SK-N-MC (cell line): ENCODE measurements around the gene DMRTB1.

ENCODE experiments used
- DNase-seq: peaks from one replicate; pipeline ENCODE4 v3.0.0-alpha.2; 2011; ENCODE audit warnings: low read depth, low spot score
- H3K27ac ChIP-seq: fragments of 200-600 bp; sonication (generic); 2 replicates; pipeline ENCODE4 v1.5.1; 2016; ENCODE audit warnings: mixed run types
- H3K36me3 ChIP-seq: fragments of 200-600 bp; sonication (generic); 2 replicates; pipeline ENCODE4 v1.6.1; 2017; ENCODE audit warnings: antibody characterized with exemption, low read length, mixed read lengths; ENCODE audit not compliant: insufficient read depth
- H3K4me3 ChIP-seq: fragments of 200-600 bp; sonication (generic); 2 replicates; pipeline ENCODE4 v1.5.1; 2016
- H3K9ac ChIP-seq: fragments of 200-600 bp; sonication (generic); 2 replicates; pipeline ENCODE4 v1.8.0; 2017; ENCODE audit warnings: mixed run types, mixed read lengths; ENCODE audit not compliant: insufficient read length
- H3K9me3 ChIP-seq: fragments of 200-600 bp; sonication (generic); 2 replicates; pipeline ENCODE4 v1.6.1; 2017; ENCODE audit warnings: low read depth, mild to moderate bottlenecking, antibody characterized with exemption, low read length, moderate library complexity, mixed read lengths
- EZH2 ChIP-seq: fragments of 200-600 bp; sonication (generic); IDR thresholded peaks from one replicate; pipeline ENCODE4 v1.6.1; 2017; ENCODE audit warnings: antibody characterized with exemption
- FOXP2 ChIP-seq: optimal IDR thresholded peaks from 2 replicates; pipeline ENCODE3; 2011; ENCODE audit warnings: mild to moderate bottlenecking, moderate library complexity; ENCODE audit not compliant: insufficient read depth; ENCODE audit errors: extremely low read length, control extremely low read depth
- POLR2AphosphoS5 ChIP-seq: IDR thresholded peaks from 2 replicates; pipeline ENCODE4 v1.6.1; 2012; ENCODE audit warnings: mild to moderate bottlenecking, low read depth, low read length, borderline replicate concordance

Gene DMRTB1

GRCh38 chr1:53415432-53415831 is 43.8 kb upstream of the DMRTB1 start:
- no peak for TF ChIP-seq FOXP2
- no peak for TF ChIP-seq POLR2AphosphoS5
- TF ChIP-seq EZH2 = no peak

GRCh38 chr1:53416269-53416813 is 42.9 kb upstream of the DMRTB1 start:
- no peaks in the 10 kb centered on the region for H3K36me3 ChIP-seq
- no peak overlapping the region for H3K9ac ChIP-seq
- DNase-seq = no peak
- H3K4me3 ChIP-seq = no peak overlapping the region
- no peak for TF ChIP-seq POLR2AphosphoS5
- no peak for TF ChIP-seq FOXP2
- no peak for TF ChIP-seq EZH2
- H3K27ac ChIP-seq = 0 out of 2 replicates have a peak overlapping the region, but pooled peaks have one; percentile 43
- no peaks in the 10 kb centered on the region for H3K9me3 ChIP-seq

More at GRCh38 chr1:53415432-53415831, 43.8 kb upstream of the DMRTB1 start:
- no peak for DNase-seq
- no peaks in the 10 kb centered on the region for H3K36me3 ChIP-seq
- H3K27ac ChIP-seq = no peak overlapping the region
- no peaks in the 10 kb centered on the region for H3K9me3 ChIP-seq
- no peak overlapping the region for H3K4me3 ChIP-seq
- H3K9ac ChIP-seq = no peak overlapping the region

- H3K36me3 ChIP-seq = no peaks in the 10 kb centered on the region
- H3K9me3 ChIP-seq = no peaks in the 10 kb centered on the region
- no peak overlapping the region for H3K27ac ChIP-seq
- H3K4me3 ChIP-seq = no peak overlapping the region
- no peak overlapping the region for H3K9ac ChIP-seq
- no peak for DNase-seq
- TF ChIP-seq POLR2AphosphoS5 = no peak
- no peak for TF ChIP-seq EZH2
- no peak for TF ChIP-seq FOXP2
Observed at GRCh38 chr1:53417074-53417511, 42.1 kb upstream of the DMRTB1 start.

- Histone ChIP-seq H3K9me3 (no peaks in the 10 kb centered on the region), H3K9ac (no peak overlapping the region), H3K27ac (no peak overlapping the region), H3K36me3 (no peaks in the 10 kb centered on the region), H3K4me3 (no peak overlapping the region)
- DNase-seq = no peak
- no peak for TF ChIP-seq POLR2AphosphoS5
- TF ChIP-seq FOXP2 = no peak
- no peak for TF ChIP-seq EZH2
Observed at GRCh38 chr1:53419034-53419433, 40.2 kb upstream of the DMRTB1 start.

- no peaks in the 10 kb centered on the region for H3K36me3 ChIP-seq
- no peak for TF ChIP-seq EZH2
- TF ChIP-seq FOXP2 = no peak
- TF ChIP-seq POLR2AphosphoS5 = no peak
- H3K4me3 ChIP-seq = no peak overlapping the region
- no peak overlapping the region for H3K27ac ChIP-seq
- H3K9ac ChIP-seq = no peak overlapping the region
- H3K9me3 ChIP-seq = no peaks in the 10 kb centered on the region
- DNase-seq = no peak
Observed at GRCh38 chr1:53420341-53420740, 38.9 kb upstream of the DMRTB1 start.

- Histone ChIP-seq H3K27ac (no peak overlapping the region), H3K4me3 (no peak overlapping the region), H3K36me3 (no peaks in the 10 kb centered on the region), H3K9ac (no peak overlapping the region), H3K9me3 (no peaks in the 10 kb centered on the region)
- DNase-seq = no peak
- TF ChIP-seq POLR2AphosphoS5 = no peak
Observed at GRCh38 chr1:53421208-53421607, 38.0 kb upstream of the DMRTB1 start.

- Histone ChIP-seq H3K4me3 (no peak overlapping the region), H3K9me3 (no peaks in the 10 kb centered on the region), H3K36me3 (no peaks in the 10 kb centered on the region), H3K9ac (no peak overlapping the region), H3K27ac (no peak overlapping the region)
- TF ChIP-seq EZH2 (no peak), POLR2AphosphoS5 (no peak), FOXP2 (no peak)
- DNase-seq = no peak
Observed at GRCh38 chr1:53430261-53430660, 28.9 kb upstream of the DMRTB1 start.

- Histone ChIP-seq H3K4me3 (no peak overlapping the region), H3K27ac (no peak overlapping the region), H3K9me3 (no peaks in the 10 kb centered on the region), H3K9ac (no peak overlapping the region), H3K36me3 (no peaks in the 10 kb centered on the region)
- no peak for TF ChIP-seq FOXP2
- no peak for DNase-seq
Observed at GRCh38 chr1:53430779-53431178, 28.4 kb upstream of the DMRTB1 start.

- Histone ChIP-seq H3K9me3 (no peaks in the 10 kb centered on the region), H3K4me3 (no peak overlapping the region), H3K36me3 (no peaks in the 10 kb centered on the region), H3K9ac (no peak overlapping the region), H3K27ac (no peak overlapping the region)
- TF ChIP-seq POLR2AphosphoS5 (no peak), EZH2 (no peak)
- no peak for DNase-seq
Observed at GRCh38 chr1:53431244-53431643, 28.0 kb upstream of the DMRTB1 start.
